Kidney tubule cell (primary cell): Measurements from ENCODE around the gene UBAP2L.
"Not testable (repeated sequence)": the region's sequence is repeated elsewhere in the genome, so short reads cannot be mapped to it uniquely, and the experiment has no call there.

Experiments used
- DNase-seq: peaks from one replicate; pipeline ENCODE4 v3.0.0-alpha.2; 2018; ENCODE audit warnings: low spot score

Gene UBAP2L

DNA sequence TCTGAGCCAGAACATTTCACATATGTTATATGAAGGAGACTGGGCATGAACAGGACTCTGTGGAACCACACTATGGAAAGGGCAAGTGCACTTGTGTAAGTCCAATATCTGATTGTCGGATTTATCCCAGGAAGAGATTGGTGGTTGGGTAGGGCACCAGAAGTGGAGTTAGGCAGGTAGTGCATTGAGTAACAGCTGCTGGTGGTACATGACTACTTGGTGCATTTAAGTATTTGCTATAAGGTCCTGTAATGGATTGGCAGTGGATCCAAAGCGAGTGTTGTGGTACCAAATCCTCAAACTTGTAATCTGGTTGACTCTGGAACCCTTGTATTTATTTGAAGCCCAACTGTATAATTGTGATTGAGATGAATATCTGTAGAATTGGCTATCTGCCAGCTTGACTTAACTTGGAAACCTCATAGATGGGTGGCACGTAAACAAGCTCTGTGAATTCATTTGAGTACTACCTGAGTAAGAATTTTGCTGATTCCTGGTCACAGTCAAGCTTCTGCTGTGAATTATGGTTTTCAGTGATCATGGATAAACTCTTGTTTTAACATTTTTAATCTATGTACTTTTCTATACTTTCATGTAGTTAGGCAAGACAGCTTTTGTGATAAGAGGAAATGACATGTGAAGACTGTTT is 21.1 kb downstream of the UBAP2L start:
- no peak for DNase-seq

DNA sequence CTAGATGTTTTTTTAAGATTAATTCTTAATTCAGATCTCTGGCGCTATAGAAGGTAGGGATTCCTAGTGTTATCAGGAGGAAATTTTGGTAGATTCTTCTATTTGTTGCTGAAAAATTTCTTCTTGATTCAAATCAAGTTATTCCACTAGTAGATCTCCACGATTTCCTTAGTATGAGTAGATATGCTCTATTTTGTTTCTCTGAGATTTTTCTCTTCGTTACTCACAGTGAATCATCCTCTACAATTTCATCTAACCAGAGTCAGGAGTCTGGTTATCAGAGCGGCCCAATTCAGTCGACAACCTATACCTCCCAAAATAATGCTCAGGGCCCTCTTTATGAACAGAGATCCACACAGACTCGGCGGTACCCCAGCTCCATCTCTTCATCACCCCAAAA is 32.9 kb downstream of the UBAP2L start:
- DNase-seq, result no peak

GRCh38 chr1:154256686-154257085 is 35.9 kb downstream of the UBAP2L start:
- no peak for DNase-seq

GRCh38 chr1:154258784-154259183 is 38.0 kb downstream of the UBAP2L start:
- no peak for DNase-seq

DNA sequence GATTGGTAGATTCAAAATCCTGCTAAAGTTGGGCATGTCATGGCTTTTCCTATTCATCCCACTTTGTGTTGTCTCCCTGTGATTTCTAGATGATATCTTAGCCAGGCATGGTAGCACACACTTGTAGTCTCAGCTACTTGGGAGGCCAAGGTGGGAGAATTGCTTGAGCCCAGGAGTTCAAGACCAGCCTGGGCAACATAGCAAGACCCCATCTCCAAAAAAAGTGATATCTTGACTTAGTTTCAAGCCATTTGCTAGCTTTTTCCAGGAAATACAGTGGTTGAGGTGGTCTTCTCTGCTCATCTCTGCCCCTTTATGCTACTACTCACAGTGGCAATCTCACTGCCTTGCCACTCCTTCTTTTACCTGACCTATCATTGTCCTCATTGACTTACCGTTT is 39.4 kb downstream of the UBAP2L start:
- no peak for DNase-seq

GRCh38 chr1:154263465-154264332 is 42.9 kb downstream of the UBAP2L start:
- no peak for DNase-seq

GRCh38 chr1:154264454-154264853 is 43.7 kb downstream of the UBAP2L start:
- no peak for DNase-seq

DNA sequence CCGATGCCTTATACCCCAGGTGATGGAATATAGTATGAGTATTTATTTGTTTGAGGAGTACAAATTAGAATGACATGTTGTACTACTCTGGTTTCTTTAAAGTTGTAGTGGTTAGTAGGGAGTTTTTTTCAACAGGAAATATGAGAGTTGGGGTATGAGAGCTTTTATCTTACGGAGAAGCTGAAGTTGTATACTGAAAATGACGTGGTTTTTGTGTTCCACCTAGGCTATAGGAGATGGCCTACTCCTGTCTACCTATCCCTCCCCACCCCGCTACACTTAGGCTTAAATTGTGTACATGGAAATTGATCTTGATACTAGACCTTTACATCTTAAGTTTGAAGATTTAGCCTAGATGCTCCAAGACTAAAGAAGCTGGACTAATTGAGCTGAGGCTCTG is 44.8 kb downstream of the UBAP2L start:
- DNase-seq, result no peak

DNA sequence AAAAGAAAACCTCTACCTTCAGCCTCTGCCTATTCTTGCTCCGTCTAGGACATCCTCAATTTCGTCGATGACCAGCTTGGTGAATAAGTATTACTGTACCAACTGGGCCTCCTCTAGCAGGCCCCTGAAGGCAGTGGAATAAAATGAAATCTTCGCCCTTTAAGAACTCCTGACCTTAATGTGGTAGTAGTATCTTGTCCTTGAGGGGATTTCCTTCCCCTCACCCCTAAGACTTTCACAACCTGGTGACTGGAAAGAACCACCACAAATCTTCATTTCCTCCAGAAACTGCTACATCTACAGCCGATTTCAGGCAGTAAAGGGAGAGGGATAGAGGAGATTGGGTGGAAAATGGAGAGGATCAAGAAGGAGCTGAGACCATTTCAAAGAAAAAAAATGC is 50.1 kb downstream of the UBAP2L start:
- no peak for DNase-seq

GRCh38 chr1:154272217-154272998 is 51.7 kb downstream of the UBAP2L start, which contains the start of gene HAX1:
Gene HAX1 (plus strand): TSS chr1:154272629. CDS start chr1:154272724, 95 bp downstream.
- DNase-seq, result peak; percentile 98

DNA sequence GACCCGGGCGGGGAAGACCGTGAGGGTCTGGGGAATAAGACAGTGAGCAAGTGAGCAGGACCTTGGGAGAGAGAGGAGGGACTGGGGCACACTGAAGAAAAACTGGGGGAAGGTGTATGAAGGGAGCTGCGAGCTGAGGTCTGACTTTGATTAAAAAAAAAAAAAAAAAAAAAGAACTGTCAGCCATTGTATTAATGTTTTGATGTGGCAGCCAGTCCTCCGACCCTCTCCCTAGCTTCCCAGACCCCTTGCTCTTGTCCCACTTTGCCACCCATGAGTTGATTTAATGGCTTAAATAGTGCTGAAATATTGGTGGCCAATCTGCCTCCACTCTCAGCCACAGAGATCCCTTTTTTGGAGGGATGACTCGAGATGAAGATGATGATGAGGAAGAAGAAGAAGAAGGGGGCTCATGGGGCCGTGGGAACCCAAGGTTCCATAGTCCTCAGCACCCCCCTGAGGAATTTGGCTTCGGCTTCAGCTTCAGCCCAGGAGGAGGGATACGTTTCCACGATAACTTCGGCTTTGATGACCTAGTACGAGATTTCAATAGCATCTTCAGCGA is 52.3 kb downstream of the UBAP2L start:
- no peak for DNase-seq

- no peak for DNase-seq
Observed at GRCh38 chr1:154276797-154277196, 56.0 kb downstream of the UBAP2L start.

- DNase-seq, result not testable (repeated sequence)
Observed at GRCh38 chr1:154287591-154287990, 66.8 kb downstream of the UBAP2L start.

- DNase-seq, result peak; percentile 38
Observed at GRCh38 chr1:154288661-154289060, 67.9 kb downstream of the UBAP2L start.

DNA sequence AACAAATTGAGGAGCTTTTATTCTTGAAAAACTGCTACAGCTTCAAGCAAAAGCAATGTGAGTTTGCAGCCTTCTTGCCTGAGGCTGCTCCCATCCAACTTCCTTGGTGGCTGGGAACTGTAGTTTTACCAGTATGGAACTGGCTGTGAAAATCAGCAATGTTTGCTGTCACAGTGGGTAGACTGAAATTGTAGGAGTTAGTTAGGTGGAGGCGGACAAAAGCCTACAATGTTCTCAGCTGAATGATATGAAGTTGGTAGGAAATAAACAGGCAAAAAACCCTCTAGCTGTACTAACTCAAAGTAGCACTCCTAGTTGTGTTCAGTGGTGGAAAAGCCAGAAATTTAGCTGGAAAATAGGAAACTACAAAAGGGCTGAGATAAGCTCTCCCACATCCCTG is 70.2 kb downstream of the UBAP2L start:
- no peak for DNase-seq

DNA sequence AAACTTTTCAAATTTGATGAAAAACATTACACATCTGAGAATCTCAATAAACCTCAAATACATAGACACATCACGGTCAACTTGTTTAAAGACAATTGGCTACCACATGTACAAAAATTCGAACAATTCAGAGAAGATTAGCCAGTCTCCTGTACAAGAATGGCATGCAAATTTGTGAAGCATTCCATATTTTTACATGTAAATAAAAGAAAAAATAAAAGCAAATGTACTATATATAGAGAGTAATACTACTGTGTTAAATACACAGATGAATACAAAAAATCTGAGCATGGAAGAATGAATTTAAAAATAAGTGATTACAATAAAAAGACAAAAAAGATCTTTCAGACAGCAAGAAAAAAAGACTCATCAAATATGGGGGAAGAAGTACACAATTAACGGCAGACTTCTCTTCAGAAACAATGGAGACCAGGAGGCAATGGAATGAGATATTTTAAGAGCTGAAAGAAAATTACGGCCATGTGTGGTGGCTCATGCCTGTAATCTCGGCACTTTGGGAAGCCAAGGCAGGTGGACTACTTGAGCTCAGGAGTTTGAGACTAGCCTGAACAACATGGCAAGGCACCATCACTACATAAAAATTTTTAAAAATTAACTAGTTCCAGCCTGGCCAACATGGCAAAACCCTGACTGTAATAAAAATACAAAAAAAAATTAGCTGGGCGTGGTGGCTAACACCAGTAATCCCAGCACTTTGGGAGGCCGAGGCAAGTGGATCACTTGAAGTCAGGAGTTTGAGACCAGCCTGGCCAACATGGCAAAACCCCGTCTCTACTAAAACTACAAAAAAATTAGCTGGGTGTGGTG is 74.9 kb downstream of the UBAP2L start:
- DNase-seq, result no peak

DNA sequence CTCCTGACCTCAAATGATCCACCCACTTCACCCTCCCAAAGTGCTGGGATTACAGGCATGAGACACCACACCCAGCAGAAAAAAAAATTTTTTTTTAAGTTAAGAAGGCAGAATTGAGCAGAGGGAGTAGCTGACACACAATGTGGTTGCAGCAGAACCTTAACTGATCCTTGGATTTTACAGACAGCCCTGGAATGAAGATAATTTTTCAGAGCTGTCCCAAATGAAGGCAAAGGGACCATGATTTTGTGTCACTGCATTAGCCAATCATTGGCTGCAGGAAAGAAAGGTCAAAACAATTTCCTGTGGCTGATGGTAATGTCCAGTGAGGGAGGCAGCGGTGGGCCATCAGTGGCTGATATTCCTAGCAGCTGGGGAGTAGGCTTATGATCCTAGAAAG is 80.8 kb downstream of the UBAP2L start:
- DNase-seq, result no peak

DNA sequence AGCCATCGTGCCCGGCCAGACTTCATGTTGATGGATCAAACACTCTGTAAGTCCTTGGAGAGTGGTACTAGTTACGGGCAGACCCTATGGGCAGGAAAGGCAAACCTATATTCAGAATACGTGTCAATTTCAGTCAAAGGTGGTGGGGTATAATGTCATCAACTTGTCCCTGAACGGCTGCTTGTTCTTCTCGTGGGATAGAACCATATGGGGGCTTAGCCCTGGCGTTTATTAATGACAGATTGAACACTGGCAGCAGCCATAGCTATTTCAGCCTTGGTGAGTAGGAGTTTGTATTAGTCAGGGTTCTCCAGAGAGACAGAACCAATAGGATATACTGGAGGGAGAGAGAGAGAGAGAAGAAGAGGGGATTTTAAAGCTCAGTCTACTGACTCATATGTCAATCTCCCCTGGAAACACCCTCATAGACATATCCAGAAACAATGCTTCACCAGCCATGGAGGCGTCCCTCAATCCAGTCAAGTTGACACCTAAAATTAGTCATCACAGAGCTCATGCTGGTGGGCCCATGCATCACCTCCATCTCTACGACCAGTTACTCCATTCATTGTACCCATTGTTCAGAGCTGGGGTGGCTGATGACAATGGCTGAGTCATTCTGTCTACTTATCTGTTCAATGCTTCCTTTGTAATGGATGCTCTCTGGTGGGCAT is 84.0 kb downstream of the UBAP2L start:
- DNase-seq, result peak; percentile 88

- DNase-seq, result peak; percentile 42
Observed at GRCh38 chr1:154306151-154306550, 85.4 kb downstream of the UBAP2L start.

DNA sequence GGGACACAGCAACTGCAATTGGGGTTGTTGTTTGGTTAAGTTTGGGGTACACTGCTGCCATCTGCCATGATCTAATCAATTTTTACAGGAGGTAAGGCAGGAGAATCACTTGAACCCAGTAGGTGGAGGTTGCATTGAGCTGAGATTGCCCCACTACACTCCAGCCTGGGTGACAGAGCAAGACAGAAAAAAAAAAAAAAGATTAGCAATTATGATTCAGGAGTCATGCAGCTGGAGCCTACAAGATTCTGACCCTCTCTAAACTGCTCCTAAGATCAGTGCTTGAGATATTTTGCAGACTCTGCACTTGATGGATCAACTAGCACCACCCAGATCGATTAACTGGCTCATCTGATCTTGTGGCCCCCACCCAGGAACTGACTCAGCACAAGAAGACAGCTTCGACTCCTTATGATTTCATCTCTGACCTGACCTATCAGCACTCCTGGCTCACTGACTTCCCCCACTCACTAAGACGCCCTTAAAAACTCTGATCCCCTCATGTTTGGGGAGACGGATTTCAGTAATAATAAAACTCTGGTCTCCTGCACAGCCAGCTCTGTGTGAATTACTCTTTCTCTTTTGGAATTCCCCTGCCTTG is 87.0 kb downstream of the UBAP2L start:
- DNase-seq, result peak; percentile 22
